BJ (cell line): Measurements from ENCODE around the gene VWCE. TPM values are rescaled to one million over a fixed set of nuclear protein-coding genes. Genes with fewer than 3 reads are reported as not detected.

Experiments
- CTCF ChIA-PET: fragments of 350-600 bp; formaldehyde crosslinking; extraction: SDS; loops from one replicate; lab custom pipeline; 2021; ENCODE audit warnings: antibody characterized with exemption, inconsistent platforms; lab: Yijun Ruan, JAX
- POLR2A ChIA-PET: fragments of 300-600 bp; sonication (Branson Sonifier 250); formaldehyde crosslinking; extraction: SDS; loops from one replicate; lab custom pipeline; 2021; ENCODE audit warnings: antibody characterized with exemption; lab: Charles Lee
- DNase-seq: peaks from one replicate; pipeline ENCODE4 v3.0.0-alpha.2; 2011; ENCODE audit warnings: low read depth
- H3K27me3 ChIP-seq: 2 replicates; pipeline ENCODE4 v1.6.0; 2011; ENCODE audit warnings: low read length; ENCODE audit not compliant: control insufficient read depth, insufficient read depth
- H3K36me3 ChIP-seq: 2 replicates; pipeline ENCODE4 v1.5.1; 2011; ENCODE audit warnings: low read length; ENCODE audit not compliant: control insufficient read depth, insufficient read depth
- H3K4me3 ChIP-seq: 2 replicates; pipeline ENCODE4 v1.5.1; 2011; ENCODE audit warnings: low read depth, mild to moderate bottlenecking, control low read depth, low read length
- CTCF ChIP-seq: IDR thresholded peaks from 2 replicates; pipeline ENCODE4 v1.5.1; 2011; ENCODE audit warnings: low read depth, mild to moderate bottlenecking, control low read depth, inconsistent platforms, low read length, moderate library complexity; ENCODE audit not compliant: insufficient read depth
- polyA plus RNA-seq: library from polyadenylated mRNA; depleted of rRNA; stranded (reverse); fragments of >200 nt; gene quantifications from 2 replicates; pipeline ENCODE4 v1.2.3, GENCODE V29; 2011

The VWCE gene
- polyA plus RNA-seq, 1 experiment: 1.4 TPM

GRCh38 chr11:61302550-61302949 is 7.4 kb upstream of the VWCE start:
- Histone ChIP-seq H3K4me3 (no peak overlapping the region), H3K36me3 (peaks cover 37% of the 10 kb centered on the region), H3K27me3 (no peaks in the 10 kb centered on the region)
- no peak for TF ChIP-seq CTCF
- DNase-seq: no peak
- ChIA-PET CTCF (no interaction called here), POLR2A (no interaction called here)

- ChIA-PET CTCF (interaction anchor here (0.8 to 2.1 kb wide), 3 partner anchors 38 to 87 kb away, joined by 3 to 5 read pairs (median 4); no protein-coding TSS in a partner anchor), POLR2A (no interaction called here)
- H3K27me3 ChIP-seq: no peaks in the 10 kb centered on the region
- no peak for TF ChIP-seq CTCF
- peaks cover 27% of the 10 kb centered on the region for H3K36me3 ChIP-seq
- DNase-seq: no peak
- no peak overlapping the region for H3K4me3 ChIP-seq
Observed at GRCh38 chr11:61298663-61299244, 3.6 kb upstream of the VWCE start.

GRCh38 chr11:61297746-61298145 is 2.6 kb upstream of the VWCE start:
- no peak for TF ChIP-seq CTCF
- ChIA-PET CTCF (interaction anchor here (0.8 to 1.0 kb wide), 2 partner anchors 39 to 137 kb away, joined by 4 read pairs; no protein-coding TSS in a partner anchor), POLR2A (no interaction called here)
- peak; percentile 75 for DNase-seq
- Histone ChIP-seq H3K4me3 (no peak overlapping the region), H3K36me3 (peaks cover 21% of the 10 kb centered on the region), H3K27me3 (no peaks in the 10 kb centered on the region)

- CTCF ChIA-PET: interaction anchor here (1.0 kb wide), 1 partner anchor 138 kb away, joined by 4 read pairs; no protein-coding TSS in a partner anchor
Observed at GRCh38 chr11:61297341-61297740, 2.2 kb upstream of the VWCE start.

GRCh38 chr11:61295596-61295926 is 445 bp upstream of the VWCE start:
- POLR2A ChIA-PET: no interaction called here
- H3K4me3 ChIP-seq: no peak overlapping the region
- H3K27me3 ChIP-seq: no peaks in the 10 kb centered on the region
- DNase-seq: no peak
- CTCF ChIA-PET: interaction anchor here (0.9 to 2.9 kb wide), 4 partner anchors 11 to 42 kb away, joined by 3 to 16 read pairs (median 4); no protein-coding TSS in a partner anchor
- H3K36me3 ChIP-seq: peaks cover 7% of the 10 kb centered on the region
- TF ChIP-seq CTCF: no peak

More at GRCh38 chr11:61297341-61297740, 2.2 kb upstream of the VWCE start:
- no peak for TF ChIP-seq CTCF
- H3K36me3 ChIP-seq: peaks cover 17% of the 10 kb centered on the region
- no peak for DNase-seq
- POLR2A ChIA-PET: no interaction called here
- H3K4me3 ChIP-seq: no peak overlapping the region
- H3K27me3 ChIP-seq: no peaks in the 10 kb centered on the region
